ENCODE results near the gene TNPO3. TPM values are rescaled to one million over a fixed set of nuclear protein-coding genes. Genes with fewer than 3 reads are reported as not detected.
"Not testable (repeated sequence)": the region's sequence is repeated elsewhere in the genome, so short reads cannot be mapped to it uniquely, and the experiment has no call there.

Gene TNPO3
- total RNA-seq, 1 experiment from 2014 or later: 59.2 TPM

DNA sequence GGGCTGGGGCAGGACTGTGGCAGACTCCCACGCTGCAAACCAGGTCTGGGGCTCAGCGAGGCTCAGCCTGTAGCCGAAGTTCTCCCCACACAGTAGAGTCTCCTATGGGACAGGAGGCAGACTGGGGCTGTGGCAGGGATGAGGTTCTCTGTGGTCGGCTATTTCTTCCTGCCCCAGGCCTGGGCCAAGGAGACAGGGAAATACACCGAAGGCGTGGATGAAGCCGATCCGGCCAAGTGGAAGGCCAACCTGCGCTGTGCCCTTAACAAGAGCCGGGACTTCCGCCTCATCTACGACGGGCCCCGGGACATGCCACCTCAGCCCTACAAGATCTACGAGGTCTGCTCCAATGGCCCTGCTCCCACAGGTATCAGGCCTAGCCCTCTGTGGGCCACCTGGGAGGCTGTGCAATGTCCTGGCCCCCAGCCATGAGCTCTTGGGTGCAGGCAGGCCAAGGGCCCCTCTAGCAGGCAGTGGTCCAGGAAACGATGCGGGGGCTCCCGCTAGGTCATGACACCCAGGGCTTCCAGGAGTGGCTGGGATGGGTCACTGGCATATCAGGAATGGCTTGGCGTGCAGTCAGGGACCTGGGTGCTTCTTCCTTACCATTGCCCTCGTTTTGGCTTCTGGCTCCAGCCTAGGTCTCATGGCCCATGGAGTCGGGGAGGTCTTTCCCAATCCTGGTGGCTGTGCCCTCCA, 109.1 kb downstream of the TNPO3 start:
- TF ChIP-seq EZH2 (IDR thresholded peaks at IDR 0.05; ENCODE audit: low read depth): no peak
- TF ChIP-seq, protein P1, sequence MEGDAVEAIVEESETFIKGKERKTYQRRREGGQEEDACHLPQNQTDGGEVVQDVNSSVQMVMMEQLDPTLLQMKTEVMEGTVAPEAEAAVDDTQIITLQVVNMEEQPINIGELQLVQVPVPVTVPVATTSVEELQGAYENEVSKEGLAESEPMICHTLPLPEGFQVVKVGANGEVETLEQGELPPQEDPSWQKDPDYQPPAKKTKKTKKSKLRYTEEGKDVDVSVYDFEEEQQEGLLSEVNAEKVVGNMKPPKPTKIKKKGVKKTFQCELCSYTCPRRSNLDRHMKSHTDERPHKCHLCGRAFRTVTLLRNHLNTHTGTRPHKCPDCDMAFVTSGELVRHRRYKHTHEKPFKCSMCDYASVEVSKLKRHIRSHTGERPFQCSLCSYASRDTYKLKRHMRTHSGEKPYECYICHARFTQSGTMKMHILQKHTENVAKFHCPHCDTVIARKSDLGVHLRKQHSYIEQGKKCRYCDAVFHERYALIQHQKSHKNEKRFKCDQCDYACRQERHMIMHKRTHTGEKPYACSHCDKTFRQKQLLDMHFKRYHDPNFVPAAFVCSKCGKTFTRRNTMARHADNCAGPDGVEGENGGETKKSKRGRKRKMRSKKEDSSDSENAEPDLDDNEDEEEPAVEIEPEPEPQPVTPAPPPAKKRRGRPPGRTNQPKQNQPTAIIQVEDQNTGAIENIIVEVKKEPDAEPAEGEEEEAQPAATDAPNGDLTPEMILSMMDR (conservative IDR thresholded peaks at IDR 0.05): no peak
- no peak overlapping the region for H3K4me2 ChIP-seq
- DNase-seq: no peak
- no peaks in the 10 kb centered on the region for H3K9me3 ChIP-seq (ENCODE audit: insufficient read depth, low read depth)
- H2AFZ ChIP-seq: no peak overlapping the region
- ChIA-PET CTCF (no interaction called here), POLR2A (ENCODE audit: unreplicated experiment) (no interaction called here)
- H3K4me1 ChIP-seq (replicated peaks; ENCODE audit: insufficient read depth): no peaks in the 10 kb centered on the region
- no TSS peak for BruUV-seq (replicated peaks)
- no peak overlapping the region for H3K27ac ChIP-seq
- intact Hi-C loops (cut with micrococcal nuclease; ENCODE audit: unreplicated experiment): no loop called here
- H3K36me3 ChIP-seq (ENCODE audit: low read depth): no peaks in the 10 kb centered on the region
- H3F3A ChIP-seq (ENCODE audit: insufficient read depth, low read depth): 0 out of 2 replicates have a peak, but pooled peaks cover 5% of the 10 kb centered on the region
- no peaks in the 10 kb centered on the region for H3K9me2 ChIP-seq (ENCODE audit: insufficient read depth)
- H3K79me2 ChIP-seq (ENCODE audit: low read depth): no peaks in the 10 kb centered on the region
- H4K20me1 ChIP-seq (ENCODE audit: insufficient read depth): no peaks in the 10 kb centered on the region
- no peak overlapping the region for H3K4me3 ChIP-seq
- no peaks in the 10 kb centered on the region for H3K27me3 ChIP-seq (ENCODE audit: insufficient read depth, low read depth)

DNA sequence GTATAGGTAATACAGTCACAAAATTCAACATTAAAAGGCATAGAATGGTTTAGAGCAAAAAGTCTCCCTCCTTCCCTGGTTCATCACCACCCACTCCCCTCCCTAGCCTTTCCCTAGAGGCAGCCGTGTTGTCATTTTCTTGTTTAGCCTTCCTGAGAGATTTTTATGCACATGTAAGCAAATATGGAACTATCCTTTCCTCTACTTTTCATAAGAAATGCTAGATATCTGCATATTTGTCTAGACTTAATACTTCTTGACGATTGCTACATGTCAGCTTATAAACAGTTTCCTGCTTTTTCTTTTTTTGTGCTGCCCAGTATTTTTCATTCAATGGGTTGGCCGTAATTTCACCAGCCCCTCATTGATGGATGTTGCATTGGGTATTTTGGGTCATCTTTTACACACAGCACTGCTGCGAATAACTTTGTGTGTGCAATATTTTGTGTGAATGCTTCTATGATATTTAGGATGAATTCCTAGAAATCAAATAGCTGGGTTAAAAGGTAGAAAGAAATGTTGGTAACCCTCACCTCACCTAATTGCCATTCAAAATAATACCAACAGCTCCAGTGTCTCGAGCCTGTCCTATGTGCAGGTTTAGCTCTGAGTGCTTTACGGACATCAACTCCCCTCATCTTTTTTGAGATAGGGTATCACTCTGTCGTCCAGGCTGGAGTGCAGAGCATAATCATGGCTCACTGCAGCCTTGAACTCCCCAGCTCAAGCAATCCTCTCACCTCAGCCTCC, 110.2 kb downstream of the TNPO3 start:
- TF ChIP-seq, protein P1 (conservative IDR thresholded peaks at IDR 0.05): no peak
- TF ChIP-seq EZH2 (IDR thresholded peaks at IDR 0.05; ENCODE audit: low read depth): no peak
- Histone ChIP-seq H3K36me3 (ENCODE audit: low read depth) (no peaks in the 10 kb centered on the region), H3K27me3 (ENCODE audit: insufficient read depth, low read depth) (no peaks in the 10 kb centered on the region), H4K20me1 (ENCODE audit: insufficient read depth) (no peaks in the 10 kb centered on the region), H3K4me3 (no peak overlapping the region), H3K27ac (no peak overlapping the region), H3K9me3 (ENCODE audit: insufficient read depth, low read depth) (no peaks in the 10 kb centered on the region), H3K79me2 (ENCODE audit: low read depth) (no peaks in the 10 kb centered on the region), H3K9me2 (ENCODE audit: insufficient read depth) (no peaks in the 10 kb centered on the region), H3K4me1 (replicated peaks; ENCODE audit: insufficient read depth) (no peaks in the 10 kb centered on the region), H3F3A (ENCODE audit: insufficient read depth, low read depth) (0 out of 2 replicates have a peak, but pooled peaks cover 5% of the 10 kb centered on the region), H3K4me2 (no peak overlapping the region), H2AFZ (no peak overlapping the region)
- ChIA-PET CTCF (no interaction called here), POLR2A (ENCODE audit: unreplicated experiment) (interaction anchor here (0.7 kb wide), 1 partner anchor 8 kb away, joined by 3 read pairs; no protein-coding TSS in a partner anchor)
- intact Hi-C loops (cut with micrococcal nuclease; ENCODE audit: unreplicated experiment): no loop called here
- no TSS peak for BruUV-seq (replicated peaks)
- DNase-seq: no peak

DNA sequence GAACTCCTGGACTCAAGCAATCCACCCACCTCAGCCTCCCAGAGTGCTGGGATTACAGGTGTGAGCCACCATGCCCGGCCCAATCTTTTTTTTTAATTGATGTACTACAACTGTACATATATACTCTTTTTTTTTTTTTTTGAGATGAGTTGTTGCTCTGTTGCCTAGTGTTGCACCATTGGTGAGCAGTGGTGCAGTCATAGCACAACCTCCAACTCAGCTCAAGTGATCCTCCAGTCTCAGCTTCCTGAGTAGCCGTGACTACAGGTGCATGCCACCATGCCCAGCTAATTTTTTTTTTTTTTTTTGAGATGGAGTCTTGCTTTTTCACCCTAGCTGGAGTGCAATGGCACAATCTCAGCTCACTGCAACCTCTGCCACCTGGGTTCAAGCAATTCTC, 111.7 kb downstream of the TNPO3 start:
- CTCF ChIA-PET: interaction anchor here (0.6 kb wide), 1 partner anchor 44 kb away, joined by 6 read pairs; no protein-coding TSS in a partner anchor
- H3K27me3 ChIP-seq (ENCODE audit: insufficient read depth, low read depth); H3K9me3 ChIP-seq (ENCODE audit: insufficient read depth, low read depth); DNase-seq; H3F3A ChIP-seq (ENCODE audit: insufficient read depth, low read depth); intact Hi-C loops (cut with micrococcal nuclease; ENCODE audit: unreplicated experiment); H4K20me1 ChIP-seq (ENCODE audit: insufficient read depth); H3K36me3 ChIP-seq (ENCODE audit: low read depth); H2AFZ ChIP-seq; H3K9me2 ChIP-seq (ENCODE audit: insufficient read depth); H3K4me1 ChIP-seq (replicated peaks; ENCODE audit: insufficient read depth); BruUV-seq (replicated peaks); POLR2A ChIA-PET (ENCODE audit: unreplicated experiment); H3K79me2 ChIP-seq (ENCODE audit: low read depth); H3K27ac ChIP-seq; H3K4me3 ChIP-seq; H3K4me2 ChIP-seq: not testable (repeated sequence)
